ENCODE data around the gene MIEF1.

Gene MIEF1

DNA sequence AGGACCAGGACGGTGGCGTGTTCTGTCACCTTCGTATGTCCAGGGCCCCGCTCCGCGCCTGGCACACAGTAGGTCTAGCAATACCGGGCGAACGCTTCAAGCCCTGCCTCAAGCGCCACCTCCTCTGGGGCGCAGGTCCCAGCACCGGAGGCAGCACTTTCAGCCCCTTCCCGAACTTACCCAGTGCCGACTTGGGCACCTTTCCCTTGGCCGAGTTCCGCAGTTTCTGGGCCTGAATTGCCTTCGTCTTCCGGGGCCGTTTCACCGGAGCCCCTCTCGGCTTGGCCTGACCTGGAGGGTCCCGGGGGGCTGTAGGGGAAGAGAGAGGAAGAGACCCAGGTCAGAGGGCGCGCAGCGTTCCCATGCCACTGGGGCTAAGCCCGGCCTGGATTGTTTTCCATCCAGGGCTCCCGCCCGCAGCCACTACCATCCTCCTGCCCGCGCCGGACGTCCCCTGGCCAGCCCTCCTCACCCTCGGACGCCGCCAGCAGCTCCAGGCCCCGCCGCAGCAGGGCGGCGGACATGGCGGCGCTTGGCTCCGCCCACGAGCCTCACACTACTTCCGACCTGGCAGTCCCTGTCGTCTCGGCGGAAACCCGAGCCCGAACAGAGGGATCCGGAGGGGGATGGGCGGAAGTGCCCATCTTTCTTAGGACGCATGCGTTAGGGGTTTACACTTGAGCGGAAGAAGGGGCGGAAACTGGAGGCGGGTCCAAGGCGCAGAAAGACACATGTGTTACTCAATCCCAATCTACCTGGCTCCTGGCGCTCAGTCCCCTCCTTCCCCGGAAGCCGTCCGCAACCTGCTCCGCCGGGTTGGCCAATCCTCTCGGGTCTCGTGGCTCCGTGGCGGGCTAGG lies 30.4 kb downstream of the MIEF1 start, which contains the start of gene RPS19BP1:
TSS of gene RPS19BP1 (minus strand) at position 534 of the 859 bp plus-strand sequence. CDS start at position 524, 10 bp downstream.
- DNase-seq: peak; percentile 95

DNA sequence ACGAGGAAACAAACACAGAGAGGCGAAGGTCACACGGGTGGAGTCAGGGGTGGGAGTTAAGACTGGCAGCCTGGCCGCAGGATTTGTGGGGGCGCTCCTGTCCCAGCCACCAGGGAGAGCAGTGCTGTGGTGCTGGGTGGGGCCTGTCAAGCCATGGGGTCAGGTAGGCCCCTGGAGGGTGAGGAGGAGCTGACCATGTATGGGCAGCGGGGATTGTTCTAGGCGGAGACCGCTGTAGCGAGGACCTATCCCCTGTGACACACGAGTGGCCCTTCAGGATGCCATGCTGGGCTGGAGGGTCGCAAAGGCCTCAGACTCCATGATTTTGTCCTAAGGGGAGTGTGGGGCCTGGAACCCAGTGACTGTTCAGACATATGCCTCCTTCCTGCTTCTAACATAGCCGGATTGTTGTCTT lies 32.0 kb downstream of the MIEF1 start:
- DNase-seq: no peak

DNA sequence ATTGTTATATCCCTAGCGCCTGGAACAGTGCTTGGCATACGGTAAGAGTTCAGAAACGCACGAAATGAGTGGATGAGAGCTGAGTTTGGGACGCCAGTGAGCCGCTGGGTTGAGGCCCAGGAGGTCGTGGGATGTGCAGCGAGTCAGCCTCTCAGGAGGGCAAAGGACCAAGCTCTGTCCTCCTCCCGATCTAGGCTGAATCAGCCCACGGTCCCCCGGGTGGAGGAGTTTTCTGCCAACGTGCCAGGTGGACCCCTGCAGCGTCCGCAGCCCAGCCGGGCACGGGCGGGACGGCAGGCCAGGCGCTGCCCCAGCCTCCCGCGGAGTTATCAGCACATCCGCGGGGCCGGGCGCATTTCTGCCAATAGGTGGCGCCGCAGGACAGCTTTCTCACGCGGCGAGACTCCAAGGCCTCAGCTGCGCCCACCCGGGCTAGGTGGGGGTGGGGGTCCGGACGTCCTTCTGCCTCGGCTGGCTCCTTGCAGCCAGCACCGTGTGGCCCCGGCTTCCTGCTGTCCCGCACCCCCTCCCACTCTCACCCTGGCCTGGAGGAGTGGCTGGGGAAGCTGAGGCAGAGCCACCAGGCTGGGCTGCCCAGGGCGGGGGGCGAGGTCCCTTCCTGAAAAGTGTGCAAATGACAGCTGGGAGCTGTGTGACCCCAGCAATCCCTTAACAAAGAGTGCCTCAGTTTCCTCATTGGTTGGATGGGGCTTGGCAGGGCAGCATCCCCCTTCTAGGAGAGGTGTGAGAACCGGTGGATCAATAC lies 32.7 kb downstream of the MIEF1 start:
- no peak for DNase-seq

DNA sequence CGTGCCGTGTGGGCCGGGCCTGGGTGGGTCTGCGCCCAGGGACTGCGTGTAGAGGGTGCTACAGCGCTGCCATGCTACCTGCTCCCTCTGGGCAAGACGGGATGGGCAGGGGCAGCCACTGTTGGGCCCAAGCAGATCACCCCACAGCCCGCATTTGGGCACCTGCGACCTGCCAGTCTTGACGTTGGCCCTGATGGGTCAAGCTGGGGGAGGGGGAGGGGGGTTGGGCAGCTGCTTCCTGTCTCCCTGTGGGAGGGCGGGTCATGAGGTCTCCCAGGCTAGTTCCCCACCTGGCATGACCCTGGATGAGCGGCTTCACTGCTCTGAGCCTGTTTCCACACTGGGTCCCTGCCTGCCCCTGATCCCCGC lies 33.3 kb downstream of the MIEF1 start:
- no peak for DNase-seq

DNA sequence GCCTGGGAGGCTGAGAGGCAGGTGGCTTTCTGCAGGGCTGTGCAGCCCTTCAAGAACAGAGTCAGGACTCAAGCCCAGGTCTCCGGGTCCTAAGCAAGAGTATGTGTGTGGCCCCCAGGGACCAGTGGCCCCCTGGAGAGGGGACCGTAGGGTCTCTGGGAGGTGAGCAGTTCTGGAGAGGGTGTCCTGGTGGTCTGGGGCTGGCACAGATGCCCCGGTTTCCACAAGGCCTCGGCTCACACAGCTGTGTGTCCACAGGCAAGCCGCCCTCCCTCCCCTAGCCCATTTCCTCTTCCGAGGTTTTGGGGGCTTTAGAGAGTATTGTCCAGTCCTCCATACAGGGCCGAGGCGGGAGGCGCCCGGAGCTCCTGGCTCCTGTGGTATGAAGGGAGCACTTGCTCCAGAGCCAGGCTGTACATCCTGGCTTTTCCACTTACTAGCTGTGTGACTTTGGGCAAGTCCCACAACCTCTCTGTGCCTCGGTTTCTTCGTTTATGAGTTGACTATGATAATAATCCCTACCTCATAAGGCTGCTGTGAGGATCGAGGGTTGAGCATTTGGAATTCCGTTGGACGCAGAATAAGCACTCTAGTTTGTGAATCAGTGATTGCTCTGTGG lies 33.9 kb downstream of the MIEF1 start:
- DNase-seq: no peak

DNA sequence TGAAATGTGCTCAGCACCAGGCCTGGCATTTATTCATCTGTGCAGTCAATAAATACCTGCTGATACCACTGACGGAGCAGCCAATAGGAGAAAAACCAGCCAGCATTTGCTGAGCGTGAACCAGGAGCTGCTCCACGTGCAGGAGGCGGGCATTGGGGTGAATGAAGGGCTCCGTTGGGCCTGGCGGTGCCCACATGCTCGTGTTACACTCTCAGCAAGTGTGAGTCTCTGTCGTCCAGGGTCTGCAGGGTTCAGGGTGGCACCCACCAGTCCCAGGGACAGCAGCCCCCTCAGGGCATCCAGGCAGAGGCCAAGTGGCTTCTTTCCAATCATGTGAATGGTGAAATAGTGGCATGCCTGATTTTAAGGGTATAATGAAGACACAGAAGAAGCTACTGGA lies 34.6 kb downstream of the MIEF1 start:
- no peak for DNase-seq

DNA sequence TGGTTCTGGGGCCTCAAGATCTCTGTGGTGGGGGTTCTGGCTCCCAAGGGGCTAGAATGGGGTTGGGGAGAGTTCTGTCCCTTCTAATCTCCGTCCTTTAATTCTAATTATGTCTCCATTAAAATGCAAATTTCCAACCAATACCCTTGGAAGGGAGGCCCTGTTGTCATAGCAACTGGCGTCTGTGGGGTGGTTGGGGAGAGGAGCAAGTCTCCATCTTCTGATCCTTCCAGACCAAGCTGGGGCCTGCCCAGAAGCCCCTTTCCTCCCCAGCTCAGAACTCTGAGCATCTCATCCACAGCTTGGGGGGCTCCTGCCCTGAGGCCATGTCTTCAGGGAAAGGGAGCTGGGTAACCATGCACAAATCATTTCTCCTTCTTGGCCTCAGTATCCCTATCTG lies 35.9 kb downstream of the MIEF1 start:
- no peak for DNase-seq

DNA sequence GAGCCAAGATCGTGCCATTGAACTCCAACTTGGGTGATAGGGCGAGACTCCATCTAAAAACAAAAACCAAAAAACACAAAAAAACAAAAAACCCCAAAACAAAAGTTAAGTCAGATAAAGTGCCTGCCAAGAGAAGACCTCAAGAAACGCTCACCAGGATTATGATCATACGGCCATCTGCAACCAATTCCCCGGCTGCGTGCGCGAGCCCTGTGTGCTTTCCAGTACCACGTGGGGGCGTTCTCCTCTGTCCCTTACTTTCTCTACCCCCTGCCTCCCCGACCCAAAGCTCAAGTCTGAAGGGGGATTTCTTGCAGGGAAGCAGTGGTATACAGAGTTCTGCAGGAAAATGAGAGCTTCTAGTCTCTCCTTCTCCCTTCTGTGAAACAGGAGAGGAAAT lies 41.0 kb downstream of the MIEF1 start:
- no peak for DNase-seq

DNA sequence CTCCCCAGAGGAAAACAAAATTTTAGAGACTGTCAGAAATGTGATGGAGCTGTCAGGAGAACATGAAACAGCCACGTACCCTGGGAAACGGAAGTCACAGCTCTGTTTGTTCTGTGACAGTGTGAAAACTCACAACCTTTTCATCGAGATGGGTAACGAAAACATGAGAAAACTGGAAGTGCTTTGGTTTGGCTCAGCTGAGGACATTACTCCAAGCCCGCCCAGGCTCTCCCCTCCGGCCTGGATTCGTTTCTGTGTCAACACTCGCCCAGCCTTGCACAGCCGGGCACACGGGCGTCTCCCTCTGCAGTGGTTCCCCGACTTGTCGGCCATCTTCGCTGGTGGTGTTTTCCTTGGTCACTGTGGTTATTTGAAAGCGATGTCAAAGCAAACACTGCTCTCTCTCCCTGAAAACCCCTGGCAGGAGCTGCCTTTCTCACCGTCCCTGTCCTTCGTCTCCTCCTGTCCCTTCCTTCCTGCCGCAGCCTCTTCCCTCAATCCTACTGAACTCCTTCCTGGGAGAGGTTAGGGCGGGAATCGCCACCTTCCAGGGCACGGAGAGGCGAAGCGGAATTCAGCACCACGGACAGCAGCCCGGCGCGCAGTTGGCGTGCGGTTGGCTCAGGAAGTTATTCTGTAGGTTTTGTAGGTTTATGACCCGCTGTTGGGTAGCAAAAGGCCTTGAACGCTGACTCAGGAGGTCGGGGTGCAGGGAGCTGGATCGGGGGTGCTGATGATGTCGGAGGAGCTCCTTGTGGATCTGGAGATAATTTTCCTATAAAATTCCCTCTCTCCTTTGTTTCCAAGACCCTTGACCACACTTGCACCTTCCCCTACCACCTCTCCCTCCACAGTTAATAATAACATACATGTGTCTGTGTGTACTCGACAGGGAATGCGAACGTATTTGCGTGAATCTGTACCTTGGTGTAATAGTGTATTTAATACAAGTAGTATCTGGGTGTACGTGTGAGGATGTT lies 43.6 kb downstream of the MIEF1 start:
- no peak for DNase-seq

DNA sequence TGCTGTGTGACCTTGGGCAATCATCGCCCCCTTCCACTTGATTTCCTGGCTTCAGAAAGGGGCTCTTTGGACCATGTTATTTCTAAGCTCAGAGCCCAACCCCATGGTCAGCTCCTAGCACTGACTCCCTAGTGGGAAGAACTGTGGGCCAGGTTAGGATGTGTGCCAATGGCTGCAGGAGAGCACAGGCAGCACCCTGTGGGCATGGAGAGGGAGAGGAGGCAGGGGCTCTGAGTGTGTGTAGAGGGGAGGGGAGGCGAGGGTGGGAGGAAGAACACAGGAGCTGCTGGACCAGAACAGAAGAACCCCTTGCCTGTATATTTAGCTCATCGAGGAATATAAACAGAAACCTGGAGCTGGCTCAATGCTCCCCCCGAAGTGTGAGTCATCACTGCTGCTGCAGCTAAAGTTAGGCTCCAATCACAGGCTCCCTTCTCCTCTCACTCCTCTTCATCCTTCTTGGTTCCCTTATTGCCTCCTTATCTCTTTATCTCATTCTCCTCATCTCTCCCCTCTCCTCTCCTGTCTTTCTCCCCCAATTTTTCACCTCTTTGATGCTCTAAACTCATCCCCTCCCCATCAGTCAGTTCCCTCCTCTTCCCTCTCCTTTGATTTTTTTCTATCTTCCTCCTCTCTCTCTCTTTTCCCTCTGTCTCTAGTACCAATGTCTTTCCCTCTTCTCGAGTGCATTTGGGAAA lies 44.9 kb downstream of the MIEF1 start:
- no peak for DNase-seq

DNA sequence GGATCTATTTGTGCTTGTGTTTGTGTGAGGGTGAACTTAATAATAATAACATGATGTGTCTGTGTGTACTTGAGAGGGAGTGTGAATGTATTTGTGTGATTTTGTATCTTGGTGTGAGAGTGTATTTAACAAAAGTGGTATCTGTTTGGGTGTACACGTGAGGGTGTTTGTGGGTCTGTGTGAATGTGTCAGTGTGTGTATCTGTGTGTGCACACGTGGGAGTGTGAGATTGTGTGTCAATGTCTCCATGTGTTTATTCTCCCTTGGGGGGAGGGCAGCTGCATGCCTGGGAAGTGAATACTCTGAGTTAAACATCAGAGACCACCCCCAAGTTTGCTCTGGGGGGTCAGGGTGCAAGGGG lies 45.5 kb downstream of the MIEF1 start:
- no peak for DNase-seq

DNA sequence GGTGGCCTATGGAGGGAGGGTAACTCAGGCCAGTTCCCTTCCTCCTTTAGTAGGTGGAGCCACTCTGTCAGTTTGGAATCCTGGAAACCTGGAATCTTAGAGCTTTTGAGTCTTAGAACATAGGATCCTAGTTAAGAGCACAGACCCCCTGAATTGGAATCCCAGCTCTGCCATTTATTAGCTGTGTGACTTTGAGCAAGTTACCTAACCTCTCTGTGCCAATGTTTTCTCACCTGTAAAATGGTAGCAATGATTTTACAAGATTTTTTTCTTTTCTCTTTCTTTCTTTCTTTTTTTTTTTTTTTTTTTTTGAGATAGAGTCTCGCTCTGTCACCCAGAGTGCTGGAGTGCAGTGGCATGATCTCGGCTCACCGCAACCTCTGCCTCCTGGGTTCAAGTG lies 51.3 kb downstream of the MIEF1 start:
- no peak for DNase-seq

DNA sequence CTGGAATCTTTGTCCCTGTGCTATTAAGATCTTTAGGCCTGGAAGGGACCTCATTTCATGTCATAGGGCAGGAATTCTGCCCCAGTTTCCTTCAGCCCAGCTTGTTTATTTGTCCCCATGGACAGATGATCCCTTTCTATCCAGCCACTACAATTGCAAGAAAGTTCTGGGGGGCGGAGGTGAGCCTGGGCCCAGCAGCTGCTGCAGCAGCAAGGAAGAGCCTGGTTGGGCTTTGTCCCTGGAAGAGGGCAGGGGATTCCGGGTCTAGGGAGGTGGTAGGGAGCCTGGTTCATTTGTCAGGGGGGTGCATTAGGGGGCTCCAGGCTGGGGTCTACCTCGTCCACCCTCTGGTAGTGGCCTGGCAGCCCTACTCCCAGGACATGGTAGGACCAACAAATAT lies 52.1 kb downstream of the MIEF1 start:
- DNase-seq: no peak

DNA sequence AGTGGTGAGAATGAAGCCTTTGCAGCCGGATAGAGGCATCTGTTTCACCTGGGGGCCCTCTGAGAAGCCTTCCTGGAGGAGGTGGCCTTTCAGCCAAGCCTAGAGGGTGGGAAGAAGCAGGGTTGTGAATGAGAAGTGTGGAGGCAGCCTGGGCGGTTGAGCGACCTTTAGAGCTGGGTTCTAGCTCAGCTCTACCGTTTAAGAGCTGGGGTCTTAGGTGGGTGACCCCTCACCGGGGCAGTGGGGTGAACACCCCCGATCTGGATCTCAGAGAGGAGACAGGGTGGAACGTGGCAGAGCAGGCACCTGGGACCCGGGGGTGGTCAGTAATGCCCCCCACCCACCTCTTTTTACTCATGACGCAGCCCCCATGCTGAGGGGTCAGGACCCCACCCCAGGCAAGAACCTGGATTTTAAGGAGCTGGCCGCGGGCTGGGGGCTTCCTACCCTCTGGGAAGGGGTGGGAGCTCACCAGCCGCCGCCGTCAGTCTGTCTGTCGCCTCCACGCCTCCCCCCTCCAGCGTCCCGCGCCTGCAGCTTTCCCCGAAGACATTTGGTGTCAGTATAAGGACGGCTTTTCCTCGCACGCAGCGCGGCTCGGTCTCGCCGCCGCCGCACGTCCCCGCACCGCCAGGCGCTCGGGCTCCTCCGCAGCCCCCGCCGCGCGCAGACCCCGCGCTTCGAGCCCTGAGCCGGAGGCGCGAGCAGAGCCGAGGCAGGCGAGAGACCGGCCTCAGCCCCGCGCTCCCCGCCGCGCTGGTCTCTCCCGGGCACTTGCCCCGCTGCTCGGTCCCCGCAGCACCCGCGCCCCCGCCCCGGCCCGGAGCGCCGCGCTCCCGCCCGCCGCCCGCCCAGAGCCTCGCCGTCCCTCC lies 55.1 kb downstream of the MIEF1 start:
- DNase-seq: no peak

DNA sequence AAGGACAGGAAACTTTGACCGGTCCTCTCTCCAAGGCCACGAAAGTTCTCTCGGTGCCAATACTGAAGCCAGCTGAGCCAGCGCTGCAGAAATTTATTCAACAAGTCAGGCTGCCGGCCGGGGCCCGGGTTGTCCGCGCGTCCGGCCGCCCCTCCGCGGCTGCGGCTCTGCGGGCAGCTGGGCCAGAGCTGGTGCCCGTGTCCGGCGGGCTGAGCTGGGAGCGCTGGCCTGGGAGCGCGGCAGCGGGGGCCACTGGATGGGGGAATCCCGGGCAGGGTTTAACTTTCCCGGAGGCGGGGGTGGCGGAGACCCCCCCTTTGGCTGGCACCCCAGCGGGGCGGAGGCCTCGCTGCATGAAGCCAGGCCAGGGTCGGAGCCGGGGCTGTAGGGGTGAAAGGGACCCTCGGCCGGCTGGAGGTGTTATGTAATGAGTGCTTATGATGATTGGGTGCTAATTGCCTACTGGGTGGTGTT lies 56.2 kb downstream of the MIEF1 start:
- no peak for DNase-seq

DNA sequence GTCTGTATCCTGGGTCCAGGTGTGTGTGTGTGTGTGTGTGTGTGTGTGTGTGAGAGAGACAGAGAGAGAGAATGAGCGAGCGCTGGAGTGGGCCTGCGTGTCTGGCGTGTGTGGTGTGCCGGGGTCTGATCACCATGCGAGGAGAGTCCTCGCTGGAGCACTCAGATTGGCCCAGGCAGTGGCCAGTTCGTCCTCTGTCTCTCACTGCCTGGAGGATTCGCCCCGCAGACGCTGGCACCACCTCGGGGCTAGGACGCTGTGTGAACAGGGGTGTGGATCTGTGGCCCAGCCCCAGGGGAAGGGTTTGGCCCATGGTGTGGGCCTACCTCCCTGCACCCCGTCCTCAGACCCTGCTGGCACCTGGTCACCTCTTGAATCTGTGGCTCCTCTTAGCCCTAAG lies 56.9 kb downstream of the MIEF1 start:
- no peak for DNase-seq

DNA sequence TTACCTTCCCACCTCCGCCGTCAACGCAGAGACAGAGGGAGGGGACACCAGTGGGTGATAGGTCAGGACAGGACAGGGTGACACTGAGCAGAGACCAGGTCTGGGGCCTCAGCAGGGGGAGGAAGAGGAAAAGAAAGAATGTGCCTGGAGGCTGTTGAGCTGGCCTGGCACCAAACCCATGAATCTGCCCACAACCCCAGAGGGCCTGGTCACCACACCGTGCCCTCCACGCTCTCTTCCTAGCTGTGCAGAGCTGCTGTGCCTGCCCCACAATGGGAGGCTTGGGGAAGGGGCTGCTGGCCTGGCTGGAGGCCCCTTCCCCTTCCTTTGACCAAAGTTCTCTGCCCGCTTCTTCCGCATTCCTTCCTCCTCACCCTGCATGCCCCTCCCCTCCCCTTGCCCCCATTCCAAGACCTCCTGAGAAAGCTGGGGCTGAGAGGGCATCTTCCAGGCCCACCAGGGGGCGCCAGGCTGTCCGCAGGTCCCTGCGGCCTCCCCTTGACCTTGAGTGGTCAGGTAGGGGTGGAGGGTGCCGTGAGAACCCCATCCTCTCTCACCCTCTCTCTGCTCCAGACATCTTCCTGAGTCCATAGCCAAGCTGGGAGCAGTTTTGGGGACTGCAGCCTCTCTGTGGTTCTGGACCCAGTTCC lies 57.5 kb downstream of the MIEF1 start:
- no peak for DNase-seq

DNA sequence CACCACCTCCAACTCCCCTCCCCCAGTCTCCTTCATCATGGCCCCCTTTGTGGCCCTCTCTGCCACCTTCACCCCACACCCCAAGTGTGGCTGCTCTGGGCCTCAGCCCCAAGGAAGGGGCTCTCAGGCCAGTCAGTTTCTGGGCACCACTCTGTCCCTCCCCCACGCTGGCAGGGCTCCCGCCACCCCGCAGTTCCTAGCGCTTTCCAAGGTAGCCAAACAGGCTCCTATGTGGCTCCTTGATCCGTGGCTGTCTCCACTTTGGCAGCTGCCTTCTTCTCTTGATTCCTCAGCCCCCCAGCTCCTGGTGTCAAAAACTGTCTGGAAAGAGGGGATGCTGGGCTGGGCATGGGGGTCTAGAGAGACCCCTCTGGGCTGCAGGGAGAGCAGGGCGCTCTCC lies 58.0 kb downstream of the MIEF1 start:
- no peak for DNase-seq

DNA sequence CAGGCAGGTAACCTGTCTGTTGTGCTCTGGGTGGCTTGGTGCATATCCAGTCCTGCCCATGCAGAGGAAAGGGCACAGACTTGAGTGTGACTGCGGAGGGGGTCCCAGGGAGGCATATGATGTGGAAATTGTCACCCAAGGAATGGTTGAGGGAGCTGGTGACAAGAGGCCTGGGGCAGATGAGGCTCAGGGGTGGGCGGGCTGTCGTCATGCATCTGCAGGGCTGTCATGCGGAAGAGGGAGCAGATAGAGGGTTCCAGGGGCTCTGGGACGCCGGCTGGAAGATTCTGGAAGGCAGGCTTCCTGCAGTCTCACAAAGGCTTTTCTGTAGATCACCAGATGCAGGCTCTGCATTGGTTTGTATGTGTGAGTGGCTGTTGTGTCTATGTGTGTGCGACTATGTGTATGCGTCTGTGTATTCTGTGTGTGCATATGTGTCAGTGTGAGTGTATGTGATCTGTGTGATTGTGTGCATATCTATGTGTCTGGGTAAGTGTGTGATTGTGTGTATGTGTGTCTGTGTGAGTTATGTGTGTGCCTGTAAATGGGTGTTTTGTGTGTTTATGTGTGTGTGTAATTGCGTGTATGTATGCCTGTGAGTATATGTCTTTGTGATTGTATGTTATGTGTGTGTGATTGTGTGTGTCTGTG lies 60.9 kb downstream of the MIEF1 start:
- no peak for DNase-seq

Data from SIG-M5 (cell line).